ENCODE measurements around the gene CHSY1.

Gene CHSY1

DNA sequence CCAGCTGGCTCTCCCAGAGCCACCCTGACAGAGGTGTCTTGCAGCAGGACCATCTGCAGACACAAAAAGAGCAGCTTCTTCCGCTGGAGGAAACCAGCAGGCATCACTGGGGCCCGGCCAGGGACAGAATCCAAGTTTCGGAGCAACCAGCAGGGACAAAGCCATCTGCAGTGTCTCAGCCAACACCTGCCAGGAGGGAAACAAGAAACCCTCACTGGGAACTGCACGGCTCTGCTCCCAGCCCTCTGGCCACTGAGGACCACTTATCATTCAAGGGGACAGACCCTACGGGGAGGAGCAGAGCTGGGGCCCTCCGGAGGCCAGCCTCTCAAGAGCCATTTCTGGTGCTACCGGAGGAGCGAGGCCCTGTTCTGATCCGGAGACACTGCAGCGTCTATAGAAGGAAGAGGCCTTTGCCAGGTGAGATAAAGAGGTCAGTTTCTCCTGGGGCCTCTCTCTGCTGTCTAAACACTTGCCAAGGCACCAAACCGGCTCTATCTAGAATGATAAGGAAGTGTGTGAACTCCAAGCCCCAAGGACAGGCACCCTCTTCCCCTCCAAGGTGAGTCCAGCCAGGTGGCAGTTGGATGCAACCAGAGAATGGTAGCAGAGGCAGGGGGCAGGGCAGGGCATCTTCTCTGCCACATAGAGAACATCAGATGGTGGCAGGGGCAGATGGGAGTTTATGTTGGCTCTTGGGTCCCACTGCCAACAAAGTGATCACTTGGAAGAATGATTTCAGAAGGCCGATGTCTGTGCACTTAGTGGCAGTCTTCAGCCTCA, 89.0 kb downstream of the CHSY1 start:
- Histone ChIP-seq H3K4me3 (no peak overlapping the region), H3K27ac (peak overlapping the region in 1 of 21 experiments; percentile 45)

DNA sequence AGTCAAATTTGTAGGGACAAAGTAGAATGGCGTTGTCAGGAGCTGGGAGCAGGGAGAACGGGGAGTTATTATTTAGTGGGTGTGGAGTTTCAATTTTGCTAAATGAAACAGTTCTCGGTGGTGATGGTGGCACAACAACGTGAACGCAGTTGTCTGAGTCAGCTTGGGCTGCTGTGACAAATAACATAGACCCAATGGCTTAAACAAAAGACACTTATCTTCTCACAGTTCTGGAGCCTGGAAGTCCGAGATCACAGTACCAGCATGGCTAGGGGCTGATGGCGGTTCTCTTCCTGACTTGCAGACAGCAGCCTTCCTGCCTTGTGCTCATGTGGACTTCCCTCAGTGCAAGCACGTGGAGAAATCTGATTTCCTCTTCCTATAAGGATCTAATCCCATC, 90.2 kb downstream of the CHSY1 start:
- Histone ChIP-seq H3K27ac (no peak overlapping the region), H3K4me3 (no peak overlapping the region)

- Histone ChIP-seq H3K4me3 (no peak overlapping the region), H3K27ac (no peak overlapping the region)
Measured at GRCh38 chr15:101159936-101160815, 91.7 kb downstream of the CHSY1 start.

GRCh38 chr15:101159096-101159935, 92.5 kb downstream of the CHSY1 start:
- H3K27ac ChIP-seq = no peak overlapping the region
- no peak overlapping the region for H3K4me3 ChIP-seq

GRCh38 chr15:101158166-101159095, 93.4 kb downstream of the CHSY1 start:
- Histone ChIP-seq H3K27ac (no peak overlapping the region), H3K4me3 (no peak overlapping the region)

DNA sequence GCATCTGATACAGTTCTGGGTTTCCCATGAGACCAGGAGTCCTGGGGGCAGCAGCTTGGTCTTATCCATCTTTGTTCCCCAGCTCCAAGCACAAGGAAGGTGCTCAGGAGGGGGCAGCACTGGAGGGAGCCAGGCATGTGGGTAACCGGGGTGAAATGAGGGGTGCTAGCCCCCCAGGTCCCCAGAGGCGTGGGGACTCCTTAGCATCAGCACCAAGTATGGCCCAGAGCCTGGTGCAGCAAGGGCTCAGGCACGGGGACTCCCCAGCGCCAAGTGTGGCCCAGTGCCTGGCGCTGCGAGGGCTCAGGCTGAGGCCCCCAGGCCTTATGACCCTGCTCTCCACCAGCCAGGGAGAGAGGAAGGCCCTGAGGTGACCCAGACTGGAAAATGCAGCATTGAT, 94.1 kb downstream of the CHSY1 start:
- Histone ChIP-seq H3K4me3 (no peak overlapping the region), H3K27ac (no peak overlapping the region)

DNA sequence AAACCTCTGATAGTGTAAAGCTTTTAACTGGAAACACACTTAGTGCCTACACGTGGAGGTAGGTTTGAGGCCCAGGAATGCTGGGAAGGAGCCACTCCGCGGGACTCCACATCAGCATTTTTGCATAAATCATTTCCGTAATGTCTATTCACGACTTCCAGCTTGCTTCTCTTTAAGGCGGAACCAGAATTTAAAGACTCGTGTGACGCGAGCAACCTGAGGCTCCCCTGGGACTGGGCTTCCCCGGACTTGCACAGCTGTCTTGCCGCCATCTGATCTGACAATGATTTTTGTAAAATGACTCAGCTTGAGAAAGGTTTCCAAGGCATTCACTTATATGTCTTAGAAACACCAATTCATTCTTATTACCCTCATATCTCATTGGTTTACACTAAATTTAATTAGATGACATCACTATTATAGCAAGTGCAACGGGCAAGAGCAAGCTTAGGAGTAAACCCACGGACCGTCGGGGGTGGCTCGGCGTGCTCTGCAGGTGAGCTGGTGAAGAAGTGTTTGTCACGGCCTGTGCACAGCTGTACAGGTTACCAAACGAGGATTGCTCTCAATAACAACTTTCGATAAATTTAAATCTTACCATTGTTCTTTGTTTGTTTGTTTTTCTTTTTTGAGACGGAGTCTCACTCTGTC, 95.2 kb downstream of the CHSY1 start:
- no peak overlapping the region for H3K27ac ChIP-seq
- no peak overlapping the region for H3K4me3 ChIP-seq

- Histone ChIP-seq H3K27ac (no peak overlapping the region), H3K4me3 (no peak overlapping the region)
Measured at GRCh38 chr15:101156061-101156460, 95.8 kb downstream of the CHSY1 start.

DNA sequence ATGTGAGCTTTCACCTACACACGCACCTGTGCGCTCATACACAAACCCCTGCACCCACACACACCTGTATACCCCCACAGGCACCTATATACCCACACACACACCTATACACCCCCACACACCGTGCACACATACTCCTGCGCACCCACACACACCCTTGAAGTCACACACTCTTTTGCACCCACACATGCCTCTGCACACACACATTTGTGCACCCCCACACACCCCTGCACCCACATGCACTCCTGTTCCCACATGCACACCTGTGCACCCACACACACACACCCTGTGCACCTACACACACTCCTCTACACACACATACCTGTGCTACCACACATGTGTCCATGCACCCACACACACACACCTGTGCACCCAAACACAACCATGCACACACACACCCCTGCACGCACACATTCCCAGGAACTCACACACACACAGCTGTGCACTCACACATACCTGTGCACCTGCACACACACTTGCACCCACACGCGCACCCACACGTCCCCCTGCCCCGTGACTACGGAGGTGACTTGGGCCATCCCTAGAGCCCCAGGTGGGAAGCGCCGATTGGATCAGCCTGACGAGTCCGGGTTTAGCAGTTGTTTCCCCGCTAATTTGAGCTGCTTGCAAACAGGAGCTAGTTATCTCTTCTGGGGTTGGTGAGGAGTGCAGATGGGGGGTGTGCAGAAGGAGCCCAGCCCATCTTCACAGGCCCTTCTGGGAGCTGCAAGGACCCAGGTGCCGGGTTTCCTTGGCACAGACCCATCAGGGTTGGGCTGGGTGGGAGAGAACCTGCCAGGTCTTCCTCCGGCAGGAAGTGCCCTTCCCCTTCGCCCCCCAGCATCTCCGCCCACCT, 97.8 kb downstream of the CHSY1 start:
- H3K4me3 ChIP-seq = no peak overlapping the region
- no peak overlapping the region for H3K27ac ChIP-seq

DNA sequence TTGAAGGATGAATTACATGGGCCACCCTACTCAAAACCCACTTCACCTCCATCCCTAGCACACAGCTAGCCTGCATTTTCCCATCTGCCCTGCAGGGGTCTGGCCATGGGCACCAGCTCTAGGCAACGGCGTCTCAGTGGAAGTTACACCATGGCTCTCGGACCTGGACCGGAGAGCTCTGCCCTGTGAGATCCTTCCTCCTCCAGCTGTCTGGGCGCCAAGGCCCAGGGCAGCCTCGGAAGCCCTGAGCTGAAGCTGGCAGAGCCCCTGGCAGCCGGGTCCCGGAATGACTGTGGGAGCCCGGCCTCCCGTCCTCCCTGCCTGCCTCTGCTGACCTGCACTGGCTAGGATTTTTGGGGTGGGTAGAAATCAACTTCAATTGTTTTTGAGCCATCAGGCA, 98.9 kb downstream of the CHSY1 start:
- no peak overlapping the region for H3K27ac ChIP-seq

GRCh38 chr15:101151288-101151687, 100.6 kb downstream of the CHSY1 start:
- Histone ChIP-seq H3K4me3 (no peak overlapping the region), H3K27ac (no peak overlapping the region)

More for the DNA sequence above, 98.9 kb downstream of the CHSY1 start:
- no peak overlapping the region for H3K4me3 ChIP-seq

DNA sequence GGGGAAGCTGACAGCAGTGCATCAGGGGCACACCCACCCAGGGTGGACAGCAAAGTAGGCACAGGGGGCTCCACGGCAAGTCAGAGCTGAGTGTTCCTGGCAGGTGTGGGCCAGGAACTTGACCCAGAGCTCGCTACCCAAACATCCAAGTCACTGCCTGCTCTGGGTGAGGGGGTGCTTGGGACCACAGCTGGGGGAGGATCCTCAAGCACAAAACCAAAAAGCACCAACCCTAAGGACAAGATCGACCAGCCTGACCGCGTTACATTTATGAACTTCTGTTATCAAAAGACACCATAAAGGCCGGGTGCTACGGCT, 101.2 kb downstream of the CHSY1 start:
- no peak overlapping the region for H3K4me3 ChIP-seq
- peak overlapping the region in 2 of 21 experiments; percentile 12 to 25 for H3K27ac ChIP-seq

DNA sequence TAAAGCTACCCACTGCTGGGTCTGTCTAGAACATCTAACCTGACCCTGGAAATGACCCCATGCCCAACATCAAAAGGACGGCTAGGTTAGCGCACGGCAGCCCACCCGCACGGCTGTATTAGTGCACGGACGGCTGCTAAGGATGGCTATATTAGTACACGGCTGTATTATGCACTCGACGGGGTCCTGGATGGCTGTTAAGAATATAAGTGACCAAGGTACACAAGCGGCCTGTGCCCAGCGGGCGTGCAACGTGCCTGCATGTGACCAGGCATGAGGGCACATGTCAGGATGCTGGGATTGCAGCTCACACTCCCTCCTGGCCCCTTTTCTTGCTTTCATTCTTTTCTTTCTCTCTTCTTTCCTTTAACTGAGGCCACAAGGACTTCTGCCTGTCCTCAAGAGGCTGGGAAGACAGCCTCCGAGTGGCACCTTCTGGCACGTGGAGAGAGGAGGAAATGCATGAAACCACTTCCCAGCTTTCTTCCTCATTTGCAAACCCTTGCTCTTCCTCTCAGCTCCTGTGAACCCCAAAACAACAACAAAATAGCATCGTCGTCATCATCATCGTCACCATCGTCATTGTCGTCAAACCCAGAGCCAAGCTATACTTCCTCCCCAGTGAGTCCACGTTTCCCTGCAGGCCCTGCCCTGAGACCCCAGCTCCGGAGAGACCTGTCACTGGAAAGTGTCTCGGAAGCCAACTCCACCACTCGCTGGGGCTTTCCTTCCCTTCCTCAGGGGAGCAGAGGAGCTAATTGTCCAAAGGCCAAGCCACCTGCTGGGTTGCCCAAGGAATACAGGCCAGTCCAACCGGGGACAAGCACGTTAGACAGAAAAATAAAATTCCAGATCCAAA, 101.8 kb downstream of the CHSY1 start:
- H3K27ac ChIP-seq = peak overlapping the region in 2 of 21 experiments; percentile 12 to 25

DNA sequence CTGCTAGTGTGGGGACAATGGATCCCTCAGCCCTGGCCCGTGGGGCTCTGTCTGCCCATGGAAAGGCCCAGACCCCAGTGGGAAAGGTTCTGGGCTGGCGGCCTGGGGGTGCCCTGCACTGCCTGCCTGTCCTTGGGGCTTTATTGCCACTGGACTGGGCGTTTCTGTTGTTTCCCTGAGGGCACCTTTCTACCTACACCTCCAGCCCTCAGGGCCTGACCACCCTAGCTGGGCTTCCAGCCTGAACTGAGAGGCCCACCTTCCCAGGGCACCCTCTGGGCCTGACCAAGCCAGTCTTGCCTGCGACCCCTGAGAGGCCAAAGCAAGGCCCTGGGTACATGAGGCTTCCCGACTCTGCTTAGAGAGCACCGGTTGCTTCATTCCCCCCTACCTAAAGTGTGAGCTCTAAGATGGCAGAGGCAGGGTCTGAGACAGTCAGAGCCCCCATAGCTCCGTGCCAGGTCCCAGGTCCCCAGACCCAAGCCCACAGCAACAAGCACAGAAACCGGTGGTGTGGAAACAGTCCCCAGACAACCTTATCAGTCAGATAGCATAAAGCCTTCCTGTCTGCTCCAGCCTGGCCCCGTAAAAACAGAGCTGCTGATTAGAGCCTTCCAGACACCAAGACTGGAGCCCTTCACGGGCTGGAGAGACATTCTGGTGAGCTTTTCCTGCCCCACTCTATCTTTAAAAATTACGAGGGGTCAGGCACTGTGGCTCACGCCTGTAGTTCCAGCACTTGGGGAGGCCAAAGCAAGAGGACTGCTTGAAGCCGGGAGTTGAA, 102.8 kb downstream of the CHSY1 start:
- Histone ChIP-seq H3K27ac (no peak overlapping the region), H3K4me3 (no peak overlapping the region)

More for the DNA sequence above, 101.8 kb downstream of the CHSY1 start:
- H3K4me3 ChIP-seq = no peak overlapping the region

DNA sequence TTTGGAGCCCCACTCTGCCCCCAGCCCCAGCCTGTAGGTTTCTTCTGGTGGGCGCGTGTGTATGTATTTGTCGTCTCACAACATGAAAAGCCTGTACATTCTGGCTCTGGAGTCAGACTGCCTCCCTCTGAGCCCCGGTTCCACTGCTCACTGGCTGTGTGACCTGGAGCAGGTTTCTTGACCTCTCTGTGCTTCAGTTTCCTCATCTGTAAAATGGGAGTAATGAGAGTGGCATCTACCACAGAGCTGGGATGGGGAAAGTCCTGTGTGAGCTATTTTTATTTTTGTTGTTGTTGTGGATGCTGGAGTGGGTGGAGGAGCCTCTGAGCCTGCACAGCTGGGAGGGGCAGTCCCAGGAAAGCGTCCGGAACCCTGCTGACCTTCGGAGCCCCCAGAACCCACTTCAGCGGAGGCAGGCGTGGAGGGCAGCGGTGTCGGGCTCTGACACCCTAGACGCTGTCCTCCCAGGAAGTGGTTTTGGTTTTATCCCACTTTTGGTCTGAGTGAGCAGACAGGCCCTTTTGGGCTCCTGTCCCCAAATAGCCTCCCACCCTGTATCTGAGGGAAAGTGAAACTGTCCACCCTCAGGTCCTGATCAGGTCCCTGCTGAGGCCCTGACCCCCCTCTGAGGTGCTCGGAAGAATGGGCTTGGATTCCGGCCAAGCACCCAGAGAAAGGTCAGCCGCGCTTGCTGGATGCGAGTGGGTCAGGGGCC, 103.5 kb downstream of the CHSY1 start:
- Histone ChIP-seq H3K4me3 (no peak overlapping the region), H3K27ac (no peak overlapping the region)
